ES-I3 (cell line): Measurements from ENCODE around the gene TOLLIP.

ENCODE experiments used
- H3K36me3 ChIP-seq: 2 replicates; pipeline ENCODE4 v1.6.1; 2013; ENCODE audit warnings: mild to moderate bottlenecking, low read length, control low read depth, moderate library complexity; ENCODE audit not compliant: insufficient read depth
- H3K4me1 ChIP-seq: 2 replicates; pipeline ENCODE4 v1.6.1; 2013; ENCODE audit warnings: mild to moderate bottlenecking, control low read depth, low read length; ENCODE audit not compliant: insufficient read depth
- H3K9ac ChIP-seq: 2 replicates; pipeline ENCODE4 v1.6.1; 2013; ENCODE audit warnings: low read depth, mild to moderate bottlenecking, low read length, moderate library complexity
- H3K9me3 ChIP-seq: 2 replicates; pipeline ENCODE4 v1.6.1; 2013; ENCODE audit warnings: mild to moderate bottlenecking, low read length, moderate library complexity; ENCODE audit not compliant: control insufficient read depth, insufficient read depth

TOLLIP gene

DNA sequence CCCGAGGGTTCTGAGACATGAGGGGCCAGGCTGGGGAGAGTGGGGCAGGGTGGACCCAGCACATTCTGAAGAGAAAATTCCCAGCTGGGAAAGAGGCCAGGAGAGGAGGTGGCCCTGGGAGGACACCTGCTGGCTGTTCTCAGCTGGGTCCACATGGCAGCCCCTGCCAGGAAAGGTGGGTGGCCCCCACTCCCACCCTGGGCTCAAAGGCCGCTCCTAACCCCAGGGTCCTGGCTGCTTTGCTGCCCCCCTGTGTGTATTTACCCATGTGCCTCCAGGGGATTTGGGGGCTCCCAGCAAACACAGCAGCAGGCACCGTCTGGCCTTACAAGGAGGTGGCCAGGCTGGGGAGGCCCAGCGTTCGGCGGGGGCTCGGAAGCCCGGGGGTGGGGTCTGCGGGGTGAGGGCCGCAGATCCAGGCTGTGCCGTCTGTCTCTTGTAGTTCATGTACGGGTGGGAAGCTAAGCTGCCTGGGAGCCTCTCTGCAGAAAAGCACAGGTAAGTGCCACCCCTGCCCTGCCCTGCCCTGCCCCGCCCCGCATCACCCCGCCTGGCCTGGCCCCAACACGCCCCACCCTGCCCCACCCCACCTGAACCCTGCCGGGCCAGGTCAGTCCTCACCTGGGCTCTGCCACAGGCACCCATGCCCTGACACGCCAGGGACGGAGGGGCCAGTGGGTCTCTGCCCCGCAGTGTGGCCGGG, 75.9 kb downstream of the TOLLIP start:
- Histone ChIP-seq H3K4me1 (no peaks in the 10 kb centered on the region), H3K9ac (no peak overlapping the region), H3K36me3 (no peaks in the 10 kb centered on the region), H3K9me3 (no peaks in the 10 kb centered on the region)

DNA sequence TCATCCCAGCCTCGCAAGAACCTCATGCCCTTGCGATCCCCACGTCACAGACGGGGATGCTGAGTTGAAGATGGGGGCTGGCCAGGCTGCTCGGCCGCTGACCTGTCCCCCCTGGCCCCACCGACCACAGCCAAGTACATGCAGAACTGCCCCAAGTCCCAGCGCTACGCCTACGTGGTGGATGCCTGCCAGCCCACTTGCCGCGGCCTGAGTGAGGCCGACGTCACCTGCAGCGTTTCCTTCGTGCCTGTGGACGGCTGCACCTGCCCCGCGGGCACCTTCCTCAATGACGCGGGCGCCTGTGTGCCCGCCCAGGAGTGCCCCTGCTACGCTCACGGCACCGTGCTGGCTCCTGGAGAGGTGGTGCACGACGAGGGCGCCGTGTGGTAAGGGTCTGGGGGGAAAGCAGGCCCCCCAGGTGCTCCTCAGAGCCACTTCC, 76.5 kb downstream of the TOLLIP start:
- H3K4me1 ChIP-seq, result no peaks in the 10 kb centered on the region
- no peaks in the 10 kb centered on the region for H3K9me3 ChIP-seq
- H3K36me3 ChIP-seq, result no peaks in the 10 kb centered on the region
- H3K9ac ChIP-seq, result no peak overlapping the region

DNA sequence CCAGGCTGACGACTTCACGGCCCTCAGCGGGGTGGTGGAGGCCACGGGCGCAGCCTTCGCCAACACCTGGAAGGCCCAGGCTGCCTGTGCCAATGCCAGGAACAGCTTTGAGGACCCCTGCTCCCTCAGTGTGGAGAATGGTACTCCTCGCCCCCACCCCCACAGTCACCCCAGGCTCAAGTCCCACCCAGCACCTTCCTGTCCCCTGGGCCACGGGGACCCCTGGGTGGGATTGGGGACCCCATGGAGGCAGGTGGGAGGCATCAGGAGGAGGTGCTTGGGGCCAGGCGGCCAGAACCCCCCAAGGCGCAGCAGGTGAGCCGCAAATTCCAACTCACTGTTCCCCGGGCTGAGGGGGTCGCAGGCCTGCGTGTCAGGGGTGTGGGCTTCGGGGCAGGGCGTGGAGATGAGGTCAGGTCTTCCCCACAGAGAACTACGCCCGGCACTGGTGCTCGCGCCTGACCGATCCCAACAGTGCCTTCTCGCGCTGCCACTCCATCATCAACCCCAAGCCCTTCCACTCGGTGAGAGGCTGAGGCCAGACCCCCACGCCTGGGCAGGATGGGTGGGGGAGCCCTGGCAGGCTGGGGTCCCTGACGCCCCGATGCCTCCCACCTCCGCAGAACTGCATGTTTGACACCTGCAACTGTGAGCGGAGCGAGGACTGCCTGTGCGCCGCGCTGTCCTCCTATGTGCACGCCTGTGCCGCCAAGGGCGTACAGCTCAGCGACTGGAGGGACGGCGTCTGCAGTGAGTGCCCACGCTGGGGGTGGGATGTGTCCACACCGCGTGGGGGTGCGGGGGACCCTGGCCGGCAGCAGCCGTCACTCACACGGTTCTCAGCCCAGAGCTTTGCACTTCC, 77.2 kb downstream of the TOLLIP start:
- no peaks in the 10 kb centered on the region for H3K4me1 ChIP-seq
- no peak overlapping the region for H3K9ac ChIP-seq
- H3K9me3 ChIP-seq, result no peaks in the 10 kb centered on the region
- H3K36me3 ChIP-seq, result no peaks in the 10 kb centered on the region

DNA sequence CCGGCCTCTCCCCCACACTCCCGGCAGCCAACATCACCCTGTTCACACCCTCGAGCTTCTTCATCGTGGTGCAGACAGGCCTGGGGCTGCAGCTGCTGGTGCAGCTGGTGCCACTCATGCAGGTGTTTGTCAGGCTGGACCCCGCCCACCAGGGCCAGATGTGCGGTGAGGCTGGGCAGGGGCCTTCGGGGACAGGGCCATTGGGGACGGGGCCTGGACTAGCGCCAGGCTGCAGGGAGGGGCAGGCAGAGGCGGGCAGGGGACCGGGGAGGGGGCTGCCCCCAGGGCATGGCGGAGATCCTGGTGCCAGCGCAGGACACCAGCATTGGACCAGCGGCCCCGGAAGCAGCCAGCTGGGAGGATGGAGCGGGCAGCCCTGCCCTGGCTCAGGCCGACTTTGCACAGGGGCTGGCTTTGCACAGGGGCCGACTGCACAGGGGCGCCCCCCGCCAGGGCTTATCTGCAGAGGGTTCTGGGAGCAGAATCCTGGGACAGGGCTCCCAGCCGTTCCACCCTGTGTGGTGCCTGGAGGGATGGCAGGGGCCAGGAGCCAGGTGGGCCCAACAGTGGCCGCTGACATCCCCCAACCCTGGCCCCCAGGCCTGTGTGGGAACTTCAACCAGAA, 77.9 kb downstream of the TOLLIP start:
- no peaks in the 10 kb centered on the region for H3K4me1 ChIP-seq
- H3K9ac ChIP-seq, result no peak overlapping the region
- H3K9me3 ChIP-seq, result no peaks in the 10 kb centered on the region
- no peaks in the 10 kb centered on the region for H3K36me3 ChIP-seq

DNA sequence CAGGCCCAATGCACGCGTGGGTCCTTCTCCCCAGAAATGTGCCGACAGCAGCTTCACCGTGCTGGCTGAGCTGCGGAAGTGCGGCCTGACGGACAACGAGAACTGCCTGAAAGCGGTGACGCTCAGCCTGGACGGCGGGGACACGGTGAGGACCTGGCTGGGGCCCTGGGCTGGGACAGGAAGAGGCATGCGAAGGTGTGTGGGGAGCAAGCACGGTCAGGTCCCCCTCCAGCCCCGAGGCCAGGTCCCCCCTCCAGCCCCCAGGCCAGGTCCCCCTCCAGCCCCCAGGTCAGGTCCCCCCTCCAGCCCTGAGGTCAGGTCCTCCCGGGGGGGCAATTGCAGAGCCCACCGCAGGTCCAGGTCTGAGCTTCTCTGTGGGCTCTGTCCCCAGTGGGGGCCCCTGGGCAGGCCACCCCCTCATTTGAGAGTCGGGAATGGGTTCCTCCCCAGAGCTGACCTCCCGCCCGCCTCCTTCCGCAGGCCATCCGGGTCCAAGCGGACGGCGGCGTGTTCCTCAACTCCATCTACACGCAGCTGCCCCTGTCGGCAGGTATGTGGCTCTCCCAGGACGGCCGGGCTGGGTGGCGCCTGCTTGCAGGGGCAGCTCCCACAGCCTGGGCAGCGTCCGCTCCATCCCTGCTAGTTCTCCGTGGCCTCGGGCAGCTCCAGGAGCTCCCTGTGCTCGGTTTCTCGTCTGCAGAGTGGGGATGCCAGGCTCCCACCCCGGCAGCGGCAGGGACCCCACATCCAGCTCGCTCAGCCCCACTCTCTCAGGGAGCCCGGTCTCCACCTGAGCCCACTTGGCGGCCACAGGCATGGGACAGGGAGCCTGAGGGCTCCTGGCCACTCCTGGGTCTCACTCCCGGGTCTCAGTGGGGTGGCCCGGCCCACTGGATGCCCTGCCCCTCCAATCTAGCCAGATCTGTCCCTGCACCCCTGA, 78.7 kb downstream of the TOLLIP start:
- Histone ChIP-seq H3K9me3 (no peaks in the 10 kb centered on the region), H3K36me3 (no peaks in the 10 kb centered on the region), H3K9ac (no peak overlapping the region), H3K4me1 (no peaks in the 10 kb centered on the region)

DNA sequence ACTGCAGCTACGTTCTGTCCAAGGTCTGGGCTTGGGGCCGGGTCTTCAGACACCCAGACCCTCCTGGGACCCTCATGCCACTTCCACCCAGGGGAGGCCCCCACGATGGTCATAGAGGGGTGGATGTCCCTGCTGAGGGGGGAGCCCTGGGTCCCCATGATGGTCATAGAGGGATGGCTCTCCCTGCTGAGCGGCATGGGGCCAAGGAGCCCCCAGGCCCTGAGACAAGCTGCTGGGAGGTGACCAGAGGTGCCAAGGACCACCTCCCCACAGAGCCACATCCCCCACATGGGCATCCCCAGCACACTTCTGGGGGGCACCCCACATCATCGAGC, 79.3 kb downstream of the TOLLIP start:
- Histone ChIP-seq H3K9me3 (no peaks in the 10 kb centered on the region), H3K4me1 (no peaks in the 10 kb centered on the region), H3K9ac (no peak overlapping the region), H3K36me3 (no peaks in the 10 kb centered on the region)

DNA sequence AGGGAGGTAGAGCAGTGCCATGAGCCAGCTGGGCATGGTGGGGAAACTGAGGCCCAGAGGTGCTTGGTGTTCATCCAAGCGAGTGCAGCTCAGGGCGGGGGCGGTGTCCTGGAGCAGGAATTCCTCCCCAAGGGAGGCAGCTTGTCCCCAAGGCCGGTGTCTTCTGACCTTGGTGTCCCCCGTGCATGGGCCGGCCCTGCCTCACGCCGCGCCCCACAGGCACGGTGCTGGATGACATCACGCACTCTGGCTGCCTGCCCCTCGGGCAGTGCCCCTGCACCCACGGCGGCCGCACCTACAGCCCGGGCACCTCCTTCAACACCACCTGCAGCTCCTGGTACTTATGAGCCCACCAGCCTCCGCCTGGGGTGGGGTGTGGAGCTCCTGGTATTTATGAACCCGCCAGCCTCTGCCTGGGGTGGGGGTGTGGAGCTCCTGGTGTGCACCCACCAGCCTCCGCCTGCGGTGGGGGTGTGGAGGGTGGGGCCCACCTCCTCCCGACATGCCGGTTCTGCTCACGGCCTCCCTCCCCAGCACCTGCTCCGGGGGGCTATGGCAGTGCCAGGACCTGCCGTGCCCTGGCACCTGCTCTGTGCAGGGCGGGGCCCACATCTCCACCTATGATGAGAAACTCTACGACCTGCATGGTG, 79.8 kb downstream of the TOLLIP start:
- Histone ChIP-seq H3K9ac (no peak overlapping the region), H3K9me3 (no peaks in the 10 kb centered on the region), H3K4me1 (no peaks in the 10 kb centered on the region; the same call in 1 of the 2 replicates), H3K36me3 (no peaks in the 10 kb centered on the region)

GRCh38 chr11:1228921-1229451, 80.4 kb downstream of the TOLLIP start:
- Histone ChIP-seq H3K36me3 (no peaks in the 10 kb centered on the region), H3K9me3 (no peaks in the 10 kb centered on the region), H3K9ac (no peak overlapping the region), H3K4me1 (no peaks in the 10 kb centered on the region; the same call in 1 of the 2 replicates)

DNA sequence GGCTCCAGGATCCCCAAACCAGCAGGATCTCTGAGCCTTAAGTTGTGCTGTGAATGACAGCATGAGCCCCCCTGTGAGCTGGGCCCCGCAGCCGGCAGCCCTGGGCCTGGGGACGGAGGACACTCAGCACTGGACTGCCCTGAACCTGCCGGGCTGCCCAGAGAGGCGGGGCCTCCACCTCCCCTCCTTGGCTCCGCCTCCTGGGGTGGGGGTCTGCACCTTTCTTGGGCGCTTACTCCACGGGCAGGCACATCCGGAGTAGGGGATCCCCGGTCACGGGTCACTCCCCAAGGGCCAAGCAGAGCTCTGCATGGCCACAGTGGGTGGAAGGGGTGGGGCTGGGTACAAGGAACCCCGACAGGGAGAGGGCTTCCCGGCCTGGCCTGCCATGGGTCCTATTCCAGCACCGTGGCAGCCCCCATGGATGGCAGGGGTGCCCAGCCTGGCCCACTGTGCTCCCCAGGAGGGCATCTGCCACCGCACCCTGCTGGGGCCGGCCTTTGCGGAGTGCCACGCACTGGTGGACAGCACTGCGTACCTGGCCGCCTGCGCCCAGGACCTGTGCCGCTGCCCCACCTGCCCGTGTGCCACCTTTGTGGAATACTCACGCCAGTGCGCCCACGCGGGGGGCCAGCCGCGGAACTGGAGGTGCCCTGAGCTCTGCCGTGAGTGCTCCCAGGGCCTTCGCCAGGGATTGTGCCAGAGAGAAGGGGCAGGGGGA, 81.2 kb downstream of the TOLLIP start:
- Histone ChIP-seq H3K36me3 (no peaks in the 10 kb centered on the region), H3K9ac (no peak overlapping the region), H3K4me1 (no peaks in the 10 kb centered on the region; the same call in 1 of the 2 replicates), H3K9me3 (no peaks in the 10 kb centered on the region)

GRCh38 chr11:1227551-1228100, 81.8 kb downstream of the TOLLIP start:
- Histone ChIP-seq H3K4me1 (no peaks in the 10 kb centered on the region; the same call in 1 of the 2 replicates), H3K36me3 (no peaks in the 10 kb centered on the region), H3K9me3 (no peaks in the 10 kb centered on the region), H3K9ac (no peak overlapping the region)

DNA sequence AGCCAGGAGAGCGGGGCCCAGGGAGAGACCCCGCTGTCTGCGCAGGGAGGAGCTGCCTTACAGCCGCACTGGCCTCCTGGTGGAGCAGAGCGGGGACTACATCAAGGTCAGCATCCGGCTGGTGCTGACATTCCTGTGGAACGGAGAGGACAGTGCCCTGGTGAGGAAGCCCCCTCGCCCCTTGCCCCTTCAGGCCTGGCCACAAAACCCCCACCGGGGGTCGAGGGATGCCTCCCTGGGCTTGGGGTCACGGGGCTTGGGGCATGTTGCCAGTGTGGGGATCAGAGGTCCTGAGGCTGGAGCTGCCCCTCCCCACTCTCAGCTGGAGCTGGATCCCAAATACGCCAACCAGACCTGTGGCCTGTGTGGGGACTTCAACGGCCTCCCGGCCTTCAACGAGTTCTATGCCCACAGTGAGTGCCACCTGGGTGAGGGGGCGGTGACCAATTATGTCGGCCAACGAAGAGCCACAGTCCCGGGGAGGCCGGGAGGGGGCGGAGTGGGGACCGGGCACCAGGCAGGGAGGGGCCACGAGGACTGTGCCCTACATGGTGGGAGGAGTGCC, 82.4 kb downstream of the TOLLIP start:
- Histone ChIP-seq H3K9me3 (no peaks in the 10 kb centered on the region), H3K4me1 (no peaks in the 10 kb centered on the region; the same call in 1 of the 2 replicates), H3K36me3 (no peaks in the 10 kb centered on the region), H3K9ac (no peak overlapping the region)

GRCh38 chr11:1226226-1226985, 83.0 kb downstream of the TOLLIP start:
- Histone ChIP-seq H3K9ac (no peak overlapping the region), H3K4me1 (no peaks in the 10 kb centered on the region; the same call in 1 of the 2 replicates), H3K9me3 (no peaks in the 10 kb centered on the region), H3K36me3 (no peaks in the 10 kb centered on the region)
